NT2/D1 (cell line): ENCODE data around the gene RHOBTB3.

Experiments used
- SUZ12 ChIP-seq: IDR thresholded peaks from 2 replicates; pipeline ENCODE4 v1.6.1; 2011; ENCODE audit not compliant: insufficient read length, insufficient read depth; ENCODE audit errors: extremely low read depth
- YY1 ChIP-seq: IDR thresholded peaks from 2 replicates; pipeline ENCODE4 v1.6.1; 2011; ENCODE audit not compliant: insufficient read length, insufficient read depth
- ZNF274 ChIP-seq: IDR thresholded peaks from 2 replicates; pipeline ENCODE4 v1.6.1; 2011; ENCODE audit warnings: mild to moderate bottlenecking, low read depth, low read length

- TF ChIP-seq ZNF274 (no peak), YY1 (no peak), SUZ12 (no peak)
These were observed 73.8 kb downstream of the RHOBTB3 start for GRCh38 chr5:95804736-95805539.
